NCI-H526 (cell line): ENCODE results near the gene NOTCH2.
A peak's percentile ranks its signal among the peaks of the same experiment; 100 is the strongest.

ENCODE experiments used
- DNase-seq, 2 experiments: peaks; one replicate each; lab custom pipeline; 2025; lab: John Stamatoyannopoulos, UW

Gene NOTCH2

GRCh38 chr1:119974013-119974412 is 95.4 kb downstream of the NOTCH2 start:
- DNase-seq, result no peak

- DNase-seq, result no peak
Observed at GRCh38 chr1:119971710-119972570, 97.5 kb downstream of the NOTCH2 start.

GRCh38 chr1:119968601-119969000 is 100.9 kb downstream of the NOTCH2 start:
- DNase-seq, result no peak

- peak; percentile 17 to 81 for DNase-seq
Observed at GRCh38 chr1:119968068-119968492, 101.4 kb downstream of the NOTCH2 start.

- DNase-seq, result no peak
Observed at GRCh38 chr1:119966681-119967080, 102.8 kb downstream of the NOTCH2 start.

- DNase-seq, result no peak
Observed at GRCh38 chr1:119966020-119966419, 103.4 kb downstream of the NOTCH2 start.

- no peak for DNase-seq
Observed at GRCh38 chr1:119964673-119965363, 104.6 kb downstream of the NOTCH2 start.

GRCh38 chr1:119962296-119962968 is 107.0 kb downstream of the NOTCH2 start:
- DNase-seq, result no peak

GRCh38 chr1:119960501-119960900 is 109.0 kb downstream of the NOTCH2 start:
- no peak for DNase-seq

GRCh38 chr1:119959268-119960220 is 109.9 kb downstream of the NOTCH2 start:
- DNase-seq, result no peak

- no peak for DNase-seq
Observed at GRCh38 chr1:119958223-119958622, 111.2 kb downstream of the NOTCH2 start.

GRCh38 chr1:119956306-119956705 is 113.2 kb downstream of the NOTCH2 start:
- no peak for DNase-seq

GRCh38 chr1:119954476-119955422 is 114.7 kb downstream of the NOTCH2 start:
- peak in 1 of 2 experiments; percentile 4 for DNase-seq

- no peak for DNase-seq
Observed at GRCh38 chr1:119953266-119953998, 116.0 kb downstream of the NOTCH2 start.

GRCh38 chr1:119952496-119952895 is 117.0 kb downstream of the NOTCH2 start:
- no peak for DNase-seq

- DNase-seq, result peak; percentile 54 to 91
Observed at GRCh38 chr1:119948342-119949214, 120.9 kb downstream of the NOTCH2 start.

- no peak for DNase-seq
Observed at GRCh38 chr1:119947468-119947867, 122.0 kb downstream of the NOTCH2 start.

- no peak for DNase-seq
Observed at GRCh38 chr1:119946724-119947123, 122.7 kb downstream of the NOTCH2 start.

- DNase-seq, result no peak
Observed at GRCh38 chr1:119943216-119943615, 126.2 kb downstream of the NOTCH2 start.
